Activated CD8-positive, alpha-beta T cell treated with anti-CD3 and anti-CD28 coated beads for 36 hours (primary cell): Measurements from ENCODE around the gene CHAC2. TPM values are rescaled to one million over a fixed set of nuclear protein-coding genes. Genes with fewer than 3 reads are reported as not detected.

Source experiments
- ATAC-seq: fragments of 200-7000 bp; cut with Tn5 transposase; one replicate; pipeline ENCODE4 v1.10.0; 2021; ENCODE audit warnings: mild to moderate bottlenecking, moderate library complexity
- CTCF ChIA-PET: fragments of 350-600 bp; sonication (Branson Sonifier 250); formaldehyde crosslinking; loops from one replicate; lab custom pipeline; 2021; ENCODE audit warnings: antibody characterized with exemption; lab: Charles Lee
- POLR2A ChIA-PET: fragments of 350-600 bp; sonication (Branson Sonifier 250); formaldehyde crosslinking; loops from one replicate; lab custom pipeline; 2021; ENCODE audit warnings: antibody characterized with exemption; lab: Charles Lee
- DNase-seq: peaks from one replicate; pipeline ENCODE4 v3.0.0-alpha.2; 2020
- H3K27ac Mint-ChIP-seq: one replicate; pipeline ENCODE4 v1.8.0; 2021; ENCODE audit warnings: mild to moderate bottlenecking, mixed read lengths
- H3K27me3 Mint-ChIP-seq: one replicate; pipeline ENCODE4 v1.8.0; 2021; ENCODE audit warnings: mixed read lengths
- H3K36me3 Mint-ChIP-seq: one replicate; pipeline ENCODE4 v1.8.0; 2021; ENCODE audit warnings: low read depth, mixed read lengths
- H3K4me1 Mint-ChIP-seq: one replicate; pipeline ENCODE4 v1.8.0; 2021; ENCODE audit warnings: low read depth, mixed read lengths
- H3K4me3 Mint-ChIP-seq: one replicate; pipeline ENCODE4 v1.8.0; 2021; ENCODE audit warnings: mild to moderate bottlenecking, moderate library complexity, mixed read lengths
- H3K9me3 Mint-ChIP-seq: one replicate; pipeline ENCODE4 v1.8.0; 2021; ENCODE audit warnings: mixed read lengths
- CTCF ChIP-seq: fragments of 200-600 bp; IDR thresholded peaks from one replicate; pipeline ENCODE4 v1.8.0; 2022; ENCODE audit warnings: antibody characterized with exemption, mild to moderate bottlenecking
- intact Hi-C: fragments of 100-400 bp; cut with micrococcal nuclease; formaldehyde crosslinking; loops from one replicate; pipeline ENCODE4 v1.10.0; 2022
- total RNA-seq, 2 experiments: library from RNA; stranded (reverse); gene quantifications; one replicate each; pipeline ENCODE4 v1.2.3, GENCODE V29; 2021

The CHAC2 gene
- total RNA-seq, 2 experiments from 2014 or later: 19.8 to 20.4 TPM

- H3K27ac Mint-ChIP-seq: peak overlapping the region; percentile 92
- no peaks in the 10 kb centered on the region for H3K27me3 Mint-ChIP-seq
- ChIA-PET POLR2A (interaction anchor here (0.6 to 4.2 kb wide), 8 partner anchors 9 to 184 kb away, joined by 3 to 59 read pairs (median 3); partner anchors contain the start of genes CHAC2 and PSME4), CTCF (interaction anchor here (0.6 to 1.5 kb wide), 3 partner anchors 16 to 30 kb away, joined by 3 to 4 read pairs (median 3); partner anchors contain the start of gene CHAC2)
- H3K4me3 Mint-ChIP-seq: peak overlapping the region; percentile 92
- H3K9me3 Mint-ChIP-seq: no peaks in the 10 kb centered on the region
- peak; percentile 24 for ATAC-seq
- peaks cover 41% of the 10 kb centered on the region for H3K4me1 Mint-ChIP-seq
- no peaks in the 10 kb centered on the region for H3K36me3 Mint-ChIP-seq
- intact Hi-C loops: loop anchor here (1.0 kb wide), 1 partner anchor 19 kb away; no protein-coding TSS in a partner anchor
- DNase-seq: peak; percentile 26
- TF ChIP-seq CTCF: no peak
Observed at GRCh38 chr2:53787614-53788289, 20.1 kb downstream of the CHAC2 start.

GRCh38 chr2:53793261-53793660 lies 25.7 kb downstream of the CHAC2 start:
- DNase-seq: no peak
- intact Hi-C loops: no loop called here
- no peak overlapping the region for H3K27ac Mint-ChIP-seq
- ChIA-PET CTCF (interaction anchor here (1.0 kb wide), 1 partner anchor 28 kb away, joined by 3 read pairs; no protein-coding TSS in a partner anchor), POLR2A (no interaction called here)
- H3K4me1 Mint-ChIP-seq: peaks cover 15% of the 10 kb centered on the region
- no peaks in the 10 kb centered on the region for H3K9me3 Mint-ChIP-seq
- H3K27me3 Mint-ChIP-seq: no peaks in the 10 kb centered on the region
- no peak overlapping the region for H3K4me3 Mint-ChIP-seq
- no peak for TF ChIP-seq CTCF
- H3K36me3 Mint-ChIP-seq: peaks cover 3% of the 10 kb centered on the region
- no peak for ATAC-seq

GRCh38 chr2:53793821-53794220 lies 26.2 kb downstream of the CHAC2 start:
- ATAC-seq (no peak), DNase-seq (no peak)
- Mint-ChIP-seq H3K4me1 (peaks cover 10% of the 10 kb centered on the region), H3K27me3 (no peaks in the 10 kb centered on the region), H3K27ac (no peak overlapping the region), H3K4me3 (no peak overlapping the region), H3K36me3 (peaks cover 3% of the 10 kb centered on the region), H3K9me3 (no peaks in the 10 kb centered on the region)
- intact Hi-C loops: no loop called here
- CTCF ChIA-PET: interaction anchor here (1.0 kb wide), 1 partner anchor 28 kb away, joined by 3 read pairs; no protein-coding TSS in a partner anchor
- POLR2A ChIA-PET: no interaction called here
- no peak for TF ChIP-seq CTCF

GRCh38 chr2:53801547-53801946 lies 33.9 kb downstream of the CHAC2 start:
- H3K36me3 Mint-ChIP-seq: peaks cover 20% of the 10 kb centered on the region
- no peaks in the 10 kb centered on the region for H3K4me1 Mint-ChIP-seq
- ATAC-seq (no peak), DNase-seq (no peak)
- intact Hi-C loops: no loop called here
- H3K27ac Mint-ChIP-seq: no peak overlapping the region
- POLR2A ChIA-PET: no interaction called here
- H3K27me3 Mint-ChIP-seq: no peaks in the 10 kb centered on the region
- CTCF ChIA-PET: interaction anchor here (1.1 kb wide), 1 partner anchor 11 kb away, joined by 3 read pairs; no protein-coding TSS in a partner anchor
- no peak for TF ChIP-seq CTCF
- H3K9me3 Mint-ChIP-seq: no peaks in the 10 kb centered on the region
- no peak overlapping the region for H3K4me3 Mint-ChIP-seq

GRCh38 chr2:53802617-53803151 lies 35.1 kb downstream of the CHAC2 start:
- Mint-ChIP-seq H3K4me1 (no peaks in the 10 kb centered on the region), H3K4me3 (no peak overlapping the region), H3K27me3 (no peaks in the 10 kb centered on the region), H3K36me3 (peaks cover 18% of the 10 kb centered on the region), H3K9me3 (no peaks in the 10 kb centered on the region), H3K27ac (no peak overlapping the region)
- no peak for ATAC-seq
- intact Hi-C loops: no loop called here
- no peak for DNase-seq
- CTCF ChIA-PET: no interaction called here
- POLR2A ChIA-PET: no interaction called here
- no peak for TF ChIP-seq CTCF
